HepG2 (cell line): ENCODE data around the gene PAK6. TPM values are rescaled to one million over a fixed set of nuclear protein-coding genes. Genes with fewer than 3 reads are reported as not detected.

Source experiments
- ATAC-seq: fragments of 200-7000 bp; cut with Tn5 transposase; 3 replicates; pipeline ENCODE4 v1.9.1; 2020; ENCODE audit warnings: mild to moderate bottlenecking, moderate library complexity
- BruUV-seq: library from RNA; stranded (reverse); fragments of 400-500 nt; replicated peaks from 2 replicates; lab custom pipeline; 2021; lab: Mats Ljungman, UMichigan
- CTCF ChIA-PET: fragments of 300-600 bp; formaldehyde crosslinking; extraction: SDS; loops from one replicate; lab custom pipeline; 2021; ENCODE audit warnings: low total read pairs, inconsistent platforms, low intra/inter-chr PET ratio; lab: Yijun Ruan, JAX
- POLR2A ChIA-PET: fragments of 350-600 bp; sonication (Branson Sonifier 250); formaldehyde crosslinking; loops from one replicate; lab custom pipeline; 2020; ENCODE audit warnings: antibody characterized with exemption, inconsistent platforms; lab: Yijun Ruan, JAX
- DNase-seq: peaks from one replicate; pipeline ENCODE4 v3.0.0-alpha.2; 2015; ENCODE audit warnings: low spot score
- FAIRE-seq: peaks from 3 replicates; lab custom pipeline; 2011; peaks lifted over from hg19 to GRCh38; lab: Jason Lieb, UNC
- H2AFZ ChIP-seq: one replicate; pipeline ENCODE4 v1.6.1; 2011; ENCODE audit warnings: low read length, inconsistent platforms
- H3K27ac ChIP-seq: fragments of 300-600 bp; 3 replicates; pipeline ENCODE4 v1.8.0; 2011; ENCODE audit warnings: mixed run types, mild to moderate bottlenecking, mixed read lengths, low read length, inconsistent platforms; ENCODE audit not compliant: insufficient read depth; ENCODE audit errors: extremely low read length
- H3K27me3 ChIP-seq, 2 experiments: fragments of 200-600 bp in 1 of 2; 2 replicates in 1 of 2; 3 replicates in 1 of 2; pipeline versions ENCODE4 v1.6.0 to v1.8.0; 2011; ENCODE audit warnings: low read length in 2 of 2, mild to moderate bottlenecking in 2 of 2, moderate library complexity in 2 of 2, inconsistent platforms in 1 of 2; ENCODE audit not compliant: insufficient read depth in 2 of 2, control insufficient read depth in 1 of 2
- H3K36me3 ChIP-seq, 2 experiments: fragments of 200-600 bp in 1 of 2; replicated peaks in 1 of 2; 2 replicates in 1 of 2; 3 replicates in 1 of 2; pipeline versions ENCODE4 v1.5.1 to v1.8.0; 2011; ENCODE audit warnings: low read length in 2 of 2, inconsistent platforms in 1 of 2; ENCODE audit not compliant: insufficient read depth in 2 of 2, control insufficient read depth in 1 of 2
- H3K4me1 ChIP-seq: 2 replicates; pipeline ENCODE4 v1.5.1; 2012; ENCODE audit warnings: low read length, inconsistent platforms; ENCODE audit not compliant: insufficient read depth
- H3K4me2 ChIP-seq: 2 replicates; pipeline ENCODE4 v1.6.0; 2011; ENCODE audit warnings: low read depth, low read length, inconsistent platforms
- H3K4me3 ChIP-seq, 3 experiments: fragments of 200-600 bp in 1 of 3; sonication (generic), shearing (Covaris generic) in 1 of 3; replicated peaks in 1 of 3; 2 replicates each; pipeline ENCODE4 v1.5.1; 2011 to 2016; ENCODE audit warnings: low read length in 3 of 3, inconsistent platforms in 2 of 3, low read depth in 2 of 3, mild to moderate bottlenecking in 2 of 3, control low read depth in 1 of 3, mixed read lengths in 1 of 3; ENCODE audit not compliant: insufficient read depth in 1 of 3
- H3K79me2 ChIP-seq: one replicate; pipeline ENCODE4 v1.6.1; 2011; ENCODE audit warnings: low read length, inconsistent platforms; ENCODE audit not compliant: insufficient read depth
- H3K9ac ChIP-seq: 2 replicates; pipeline ENCODE4 v1.6.0; 2011; ENCODE audit warnings: mild to moderate bottlenecking, low read depth, low read length, inconsistent platforms; ENCODE audit not compliant: insufficient read depth
- H3K9me3 ChIP-seq: 2 replicates; pipeline ENCODE4 v1.5.1; 2012; ENCODE audit warnings: mild to moderate bottlenecking, low read length
- H4K20me1 ChIP-seq: 2 replicates; pipeline ENCODE4 v1.6.0; 2011; ENCODE audit warnings: inconsistent platforms, mild to moderate bottlenecking, low read length, moderate library complexity; ENCODE audit not compliant: insufficient read depth
- CTCF ChIP-seq: sonication (generic); formaldehyde crosslinking; IDR thresholded peaks from 2 replicates; pipeline ENCODE4 v1.5.0; 2020; ENCODE audit warnings: mild to moderate bottlenecking, missing genetic modification reagents, moderate library complexity
- FOXC1 ChIP-seq: sonication (generic); formaldehyde crosslinking; IDR thresholded peaks from 2 replicates; pipeline ENCODE4 v1.8.0; 2022; ENCODE audit warnings: mild to moderate bottlenecking, missing genetic modification reagents, borderline replicate concordance
- FOXK1 ChIP-seq: sonication (generic); formaldehyde crosslinking; IDR thresholded peaks from 2 replicates; pipeline ENCODE4 v1.4.0; 2020; ENCODE audit warnings: low read depth, missing genetic modification reagents, borderline replicate concordance
- WGBS: methylation state at CpG from one replicate; pipeline ENCODE4 v1.1.6; 2017; ENCODE audit warnings: low lambda C conversion rate; 5-methylcytosine and 5-hydroxymethylcytosine counted together
- in situ Hi-C: cut with HindIII; loops from 2 replicates; pipeline ENCODE4 v1.10.0; 2017; ENCODE audit warnings: low pct_unique_long_range_greater_than_20kb; ENCODE audit not compliant: extremely low pct_ligation_motif_present
- intact Hi-C: fragments of 100-400 bp; cut with micrococcal nuclease; formaldehyde crosslinking; loops from one replicate; pipeline ENCODE4 v1.10.0; 2022; ENCODE audit not compliant: unreplicated experiment
- polyA plus RNA-seq, 8 experiments: library from polyadenylated mRNA; depleted of rRNA in 3 of 8; stranded (reverse) in 7 of 8; unstranded in 1 of 8; fragments of >200 nt; fragmentation: Illumina TruSeq in 4 of 8; extraction: Trizol in 4 of 8; gene quantifications; 2 replicates each; pipeline versions ENCODE4 v1.2.1 to v1.2.3, GENCODE V29; 2011 to 2016; ENCODE audit warnings: low read depth in 4 of 8, missing spikeins in 1 of 8, mixed read lengths in 1 of 8; ENCODE audit not compliant: insufficient read depth in 1 of 8
- total RNA-seq, 5 experiments: library from RNA; depleted of rRNA; stranded (reverse); fragments of >200 nt; fragmentation: Illumina TruSeq; extraction: Trizol; gene quantifications; 2 replicates each; pipeline ENCODE4 v1.2.3, GENCODE V29; 2016; ENCODE audit warnings: low read depth in 1 of 5

PAK6 gene
- total and polyA plus RNA-seq, 2 of the 13 experiments (the other 11 are each of a cell fraction or from before 2014, with no cell fraction given) = 0.07 TPM; not detected in 1

GRCh38 chr15:40273428-40273827 lies 34.6 kb downstream of the PAK6 start:
- TF ChIP-seq CTCF (peak; percentile 12; the same call in 1 of the 2 replicates), FOXK1 (no peak), FOXC1 (CRISPR knock-in tag) (no peak)
- Histone ChIP-seq H3K4me3 (peak overlapping the region in 1 of 3 experiments; percentile 22; a peak in 1 of 6 replicates), H3K79me2 (no peaks in the 10 kb centered on the region), H2AFZ (no peak overlapping the region), H3K9ac (no peak overlapping the region), H3K36me3 (no peaks in the 10 kb centered on the region), H3K4me1 (peaks cover 40% of the 10 kb centered on the region), H3K4me2 (peak overlapping the region; percentile 68), H3K27me3 (peaks cover 1 to 31% of the 10 kb centered on the region in 2 experiments; a peak in 3 of 5 replicates), H4K20me1 (no peaks in the 10 kb centered on the region), H3K27ac (no peak overlapping the region), H3K9me3 (no peaks in the 10 kb centered on the region)
- in situ Hi-C loops = loop anchor here (5.0 kb wide), 2 partner anchors 56 to 226 kb away; no protein-coding TSS in a partner anchor
- ATAC-seq (peak; percentile 32), FAIRE-seq (no peak), DNase-seq (no peak)
- intact Hi-C loops = loop anchor here (10.0 kb wide), 1 partner anchor 169 kb away; the partner anchor contains the start of gene BMF
- 11% methylated on average over 8 of the region's 9 CpGs for WGBS
- no TSS peak for BruUV-seq
- ChIA-PET CTCF (interaction anchor here (2.7 to 6.3 kb wide), 2 partner anchors 56 to 228 kb away, joined by 19 to 266 read pairs; no protein-coding TSS in a partner anchor), POLR2A (interaction anchor here (1.1 kb wide), 2 partner anchors 33 to 56 kb away, joined by 3 to 4 read pairs; no protein-coding TSS in a partner anchor)
